ENCODE measurements around the gene KCNQ2.

DNA sequence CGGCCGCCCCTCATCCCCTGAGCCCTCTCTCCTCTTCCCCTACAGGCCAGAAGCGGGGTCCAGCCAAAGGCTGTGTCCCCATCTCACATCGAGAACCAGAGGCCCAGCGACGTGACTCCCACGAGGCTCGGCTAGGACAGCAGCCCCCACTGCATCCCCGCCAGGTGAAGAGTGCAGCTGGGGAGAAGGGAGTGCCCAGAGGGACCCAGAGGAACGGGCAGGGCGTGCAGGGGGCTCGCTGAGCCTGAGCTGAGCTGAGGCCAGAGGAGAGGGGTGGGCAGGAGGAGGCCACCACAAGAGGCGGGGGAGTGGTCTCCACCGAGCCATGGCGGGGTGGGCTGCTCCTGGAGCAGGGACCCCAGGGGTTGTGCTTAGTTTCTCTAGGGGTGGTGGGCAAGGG is 32.6 kb downstream of the KCNQ2 start:
- TF ChIP-seq, protein P1, sequence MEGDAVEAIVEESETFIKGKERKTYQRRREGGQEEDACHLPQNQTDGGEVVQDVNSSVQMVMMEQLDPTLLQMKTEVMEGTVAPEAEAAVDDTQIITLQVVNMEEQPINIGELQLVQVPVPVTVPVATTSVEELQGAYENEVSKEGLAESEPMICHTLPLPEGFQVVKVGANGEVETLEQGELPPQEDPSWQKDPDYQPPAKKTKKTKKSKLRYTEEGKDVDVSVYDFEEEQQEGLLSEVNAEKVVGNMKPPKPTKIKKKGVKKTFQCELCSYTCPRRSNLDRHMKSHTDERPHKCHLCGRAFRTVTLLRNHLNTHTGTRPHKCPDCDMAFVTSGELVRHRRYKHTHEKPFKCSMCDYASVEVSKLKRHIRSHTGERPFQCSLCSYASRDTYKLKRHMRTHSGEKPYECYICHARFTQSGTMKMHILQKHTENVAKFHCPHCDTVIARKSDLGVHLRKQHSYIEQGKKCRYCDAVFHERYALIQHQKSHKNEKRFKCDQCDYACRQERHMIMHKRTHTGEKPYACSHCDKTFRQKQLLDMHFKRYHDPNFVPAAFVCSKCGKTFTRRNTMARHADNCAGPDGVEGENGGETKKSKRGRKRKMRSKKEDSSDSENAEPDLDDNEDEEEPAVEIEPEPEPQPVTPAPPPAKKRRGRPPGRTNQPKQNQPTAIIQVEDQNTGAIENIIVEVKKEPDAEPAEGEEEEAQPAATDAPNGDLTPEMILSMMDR (IDR thresholded peaks at IDR 0.05; ENCODE audit: low read depth, low read length, poor library complexity, severe bottlenecking): no peak
- no peak for TF ChIP-seq EZH2phosphoT487 (IDR thresholded peaks at IDR 0.05; ENCODE audit: borderline replicate concordance, low read length)
